Thoracic aorta (tissue), 2 donors: ENCODE results near the gene NBEAL2. TPM values are rescaled to one million over a fixed set of nuclear protein-coding genes. Genes with fewer than 3 reads are reported as not detected.
A peak's percentile ranks its signal among the peaks of the same experiment; 100 is the strongest.

Experiments used
- ATAC-seq: fragments of 150-250 bp; one replicate; pipeline ENCODE4 v1.8.0; 2017; ENCODE audit warnings: low read depth; ENCODE audit not compliant: insufficient number of reproducible peaks, low FRiP score
- DNase-seq: peaks from one replicate; pipeline ENCODE4 v3.0.0-alpha.2; 2020; ENCODE audit warnings: low spot score
- H3K27ac ChIP-seq, 2 donors: fragments of 200-600 bp; sonication (generic); 1 replicate in 1 of 2; 2 replicates in 1 of 2; pipeline ENCODE4 v1.5.1; 2016; ENCODE audit warnings: mild to moderate bottlenecking in 2 of 2, moderate library complexity in 2 of 2
- H3K27me3 ChIP-seq: fragments of 200-600 bp; sonication (generic); replicated peaks from 2 replicates; pipeline ENCODE4 v1.6.0; 2016; ENCODE audit warnings: mild to moderate bottlenecking; ENCODE audit not compliant: insufficient read depth
- H3K36me3 ChIP-seq: fragments of 200-600 bp; sonication (generic); one replicate; pipeline ENCODE4 v1.5.1; 2016
- H3K4me1 ChIP-seq, 2 donors: fragments of 200-600 bp; sonication (generic); 1 replicate in 1 of 2; 2 replicates in 1 of 2; pipeline versions ENCODE4 v1.5.1 to v1.6.0; 2016; ENCODE audit warnings: low read depth in 2 of 2, mild to moderate bottlenecking in 1 of 2; ENCODE audit not compliant: control insufficient read depth in 1 of 2
- H3K4me3 ChIP-seq: fragments of 200-600 bp; sonication (generic); 2 replicates; pipeline ENCODE4 v1.5.1; 2016; ENCODE audit warnings: mild to moderate bottlenecking
- H3K9me3 ChIP-seq: fragments of 200-600 bp; sonication (generic); 2 replicates; pipeline ENCODE4 v1.5.1; 2016
- CTCF ChIP-seq: fragments of 200-600 bp; sonication (generic); IDR thresholded peaks from one replicate; pipeline ENCODE4 v1.5.1; 2019; ENCODE audit warnings: antibody characterized with exemption
- total RNA-seq, 2 donors: library from RNA; depleted of rRNA; stranded (reverse); fragments of >200 nt; gene quantifications; one replicate each; pipeline versions ENCODE4 v1.1.0 to v1.2.3, GENCODE V29; 2016

The NBEAL2 gene
- total RNA-seq, 2 donors from 2014 or later = 39.7 to 48.7 TPM

- Histone ChIP-seq H3K36me3 (no peaks in the 10 kb centered on the region), H3K9me3 (no peaks in the 10 kb centered on the region), H3K27me3 (no peaks in the 10 kb centered on the region), H3K4me3 (no peak overlapping the region), H3K27ac (peak overlapping the region; percentile 81 to 85), H3K4me1 (peaks cover 80 to 94% of the 10 kb centered on the region in 2 donors)
- no peak for DNase-seq
- TF ChIP-seq CTCF = no peak
- no peak for ATAC-seq
Measured at GRCh38 chr3:46932455-46933225, 46.8 kb upstream of the NBEAL2 start.

- no peak for DNase-seq
Measured at GRCh38 chr3:46933261-46933660, 46.2 kb upstream of the NBEAL2 start.

GRCh38 chr3:46934072-46934471 lies 45.4 kb upstream of the NBEAL2 start:
- Histone ChIP-seq H3K27ac (peak overlapping the region; percentile 79 to 91), H3K4me1 (peaks cover 73 to 80% of the 10 kb centered on the region in 2 donors), H3K36me3 (no peaks in the 10 kb centered on the region), H3K27me3 (no peaks in the 10 kb centered on the region), H3K9me3 (no peaks in the 10 kb centered on the region), H3K4me3 (no peak overlapping the region)
- ATAC-seq (no peak), DNase-seq (no peak)
- TF ChIP-seq CTCF = no peak

More at GRCh38 chr3:46933261-46933660, 46.2 kb upstream of the NBEAL2 start:
- ATAC-seq = no peak
- Histone ChIP-seq H3K36me3 (no peaks in the 10 kb centered on the region), H3K9me3 (no peaks in the 10 kb centered on the region), H3K4me3 (no peak overlapping the region), H3K27ac (peak overlapping the region; percentile 81 to 85), H3K4me1 (peaks cover 77 to 88% of the 10 kb centered on the region in 2 donors), H3K27me3 (no peaks in the 10 kb centered on the region)
- TF ChIP-seq CTCF = no peak

- Histone ChIP-seq H3K9me3 (no peaks in the 10 kb centered on the region), H3K4me3 (no peak overlapping the region), H3K36me3 (peaks cover 4% of the 10 kb centered on the region), H3K27ac (peak overlapping the region; percentile 79 to 91), H3K27me3 (no peaks in the 10 kb centered on the region), H3K4me1 (peaks cover 67 to 74% of the 10 kb centered on the region in 2 donors)
- TF ChIP-seq CTCF = no peak
- DNase-seq (no peak), ATAC-seq (no peak)
Measured at GRCh38 chr3:46934498-46935167, 44.8 kb upstream of the NBEAL2 start.

GRCh38 chr3:46935168-46935858 lies 44.2 kb upstream of the NBEAL2 start:
- DNase-seq = peak; percentile 92

More at GRCh38 chr3:46935168-46935858, 44.2 kb upstream of the NBEAL2 start:
- Histone ChIP-seq H3K36me3 (peaks cover 10% of the 10 kb centered on the region), H3K27me3 (no peaks in the 10 kb centered on the region), H3K4me1 (peaks cover 63 to 67% of the 10 kb centered on the region in 2 donors), H3K4me3 (no peak overlapping the region), H3K27ac (peak overlapping the region; percentile 79 to 91), H3K9me3 (no peaks in the 10 kb centered on the region)
- TF ChIP-seq CTCF = peak; percentile 73
- peak; percentile 86 for ATAC-seq
